Caco-2 (cell line): ENCODE measurements around the gene HEBP1. TPM values are rescaled to one million over a fixed set of nuclear protein-coding genes. Genes with fewer than 3 reads are reported as not detected.

Experiments
- BruUV-seq: library from RNA; stranded (reverse); fragments of 400-500 nt; replicated peaks from 2 replicates; lab custom pipeline; 2021; lab: Mats Ljungman, UMichigan
- CTCF ChIA-PET: fragments of 300-600 bp; sonication (Branson Sonifier 250); formaldehyde crosslinking; loops from one replicate; lab custom pipeline; 2022; ENCODE audit warnings: antibody characterized with exemption; lab: Charles Lee
- POLR2A ChIA-PET: fragments of 300-600 bp; sonication (Branson Sonifier 250); formaldehyde crosslinking; loops from one replicate; lab custom pipeline; 2022; ENCODE audit warnings: antibody characterized with exemption; lab: Charles Lee
- DNase-seq, 2 experiments: peaks; one replicate each; pipeline versions ENCODE4 v3.0.0 to v3.0.0-alpha.2; 2020 to 2022
- H3K27me3 ChIP-seq: replicated peaks from 2 replicates; pipeline ENCODE4 v1.6.0; 2011; ENCODE audit warnings: low read length; ENCODE audit not compliant: control insufficient read depth, insufficient read depth
- H3K36me3 ChIP-seq: 2 replicates; pipeline ENCODE4 v1.5.1; 2011; ENCODE audit warnings: low read length; ENCODE audit not compliant: control insufficient read depth, insufficient read depth
- H3K4me1 ChIP-seq: fragments of 250-450 bp; sonication (Bioruptor Pico); 2 replicates; pipeline ENCODE4 v1.5.1; 2020; ENCODE audit warnings: mild to moderate bottlenecking
- H3K4me3 ChIP-seq: 2 replicates; pipeline ENCODE4 v1.5.1; 2011; ENCODE audit warnings: low read depth, mild to moderate bottlenecking, control low read depth, low read length
- H3K9me3 ChIP-seq: fragments of 250-450 bp; sonication (Bioruptor Pico); 2 replicates; pipeline ENCODE4 v1.5.1; 2020; ENCODE audit warnings: mild to moderate bottlenecking, moderate library complexity
- H3K27ac Mint-ChIP-seq: one replicate; pipeline ENCODE4 v1.8.0; 2022; ENCODE audit warnings: mixed read lengths; ENCODE audit not compliant: unreplicated experiment
- H3K27me3 Mint-ChIP-seq: one replicate; pipeline ENCODE4 v1.8.0; 2022; ENCODE audit warnings: mixed read lengths; ENCODE audit not compliant: insufficient read depth, unreplicated experiment
- H3K36me3 Mint-ChIP-seq: one replicate; pipeline ENCODE4 v1.8.0; 2022; ENCODE audit warnings: mild to moderate bottlenecking, mixed read lengths; ENCODE audit not compliant: insufficient read depth, unreplicated experiment
- H3K4me1 Mint-ChIP-seq: one replicate; pipeline ENCODE4 v1.8.0; 2022; ENCODE audit warnings: low read depth, mixed read lengths; ENCODE audit not compliant: unreplicated experiment
- H3K4me3 Mint-ChIP-seq: one replicate; pipeline ENCODE4 v1.8.0; 2022; ENCODE audit warnings: mild to moderate bottlenecking, moderate library complexity, mixed read lengths; ENCODE audit not compliant: unreplicated experiment
- H3K9me3 Mint-ChIP-seq: one replicate; pipeline ENCODE4 v1.8.0; 2022; ENCODE audit warnings: mixed read lengths; ENCODE audit not compliant: unreplicated experiment
- intact Hi-C: fragments of 100-400 bp; cut with micrococcal nuclease; formaldehyde crosslinking; loops from one replicate; pipeline ENCODE4 v1.10.0; 2022; ENCODE audit not compliant: unreplicated experiment
- total RNA-seq: library from RNA; stranded (reverse); gene quantifications from 2 replicates; pipeline ENCODE4 v1.2.3, GENCODE V29; 2022
- TF ChIP-seq, protein P1 (sequence below), 2 experiments: fragments of 200-600 bp in 1 of 2; IDR thresholded peaks; 1 replicate in 1 of 2; 2 replicates in 1 of 2; pipeline versions ENCODE4 v1.5.1 to v1.8.0; 2011 to 2022; ENCODE audit warnings: antibody characterized with exemption in 1 of 2, control low read depth in 1 of 2, inconsistent platforms in 1 of 2, low read depth in 1 of 2, low read length in 1 of 2, mild to moderate bottlenecking in 1 of 2, moderate library complexity in 1 of 2; ENCODE audit not compliant: insufficient read depth in 1 of 2, severe bottlenecking in 1 of 2, unreplicated experiment in 1 of 2

Gene HEBP1
- total RNA-seq, 1 experiment from 2014 or later = 55.8 TPM

DNA sequence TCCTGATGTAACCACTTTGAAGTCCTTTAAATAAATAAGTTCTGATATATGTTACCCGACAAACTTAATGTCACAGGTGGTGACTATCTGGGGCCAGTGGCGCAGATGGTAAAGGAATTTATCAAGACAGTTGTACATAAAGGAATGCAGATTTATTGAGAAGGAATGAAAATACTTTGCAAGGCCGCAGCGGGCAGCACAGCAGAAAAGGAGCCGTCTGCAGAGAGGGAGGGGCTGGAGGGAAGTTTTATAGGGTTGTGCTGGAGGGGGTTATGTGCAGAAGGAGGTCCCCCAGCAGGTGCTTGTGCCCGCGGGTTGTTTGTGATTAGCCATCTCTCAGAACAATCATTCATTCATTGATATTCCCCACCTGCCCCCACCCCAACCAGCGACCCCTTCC lies 65.5 kb downstream of the HEBP1 start:
- H3K4me3 ChIP-seq = no peak overlapping the region
- H3K9me3 Mint-ChIP-seq = no peaks in the 10 kb centered on the region
- CTCF ChIA-PET = interaction anchor here (1.3 kb wide), 1 partner anchor 21 kb away, joined by 3 read pairs; no protein-coding TSS in a partner anchor
- H3K27me3 Mint-ChIP-seq = no peaks in the 10 kb centered on the region
- TF ChIP-seq, protein P1, sequence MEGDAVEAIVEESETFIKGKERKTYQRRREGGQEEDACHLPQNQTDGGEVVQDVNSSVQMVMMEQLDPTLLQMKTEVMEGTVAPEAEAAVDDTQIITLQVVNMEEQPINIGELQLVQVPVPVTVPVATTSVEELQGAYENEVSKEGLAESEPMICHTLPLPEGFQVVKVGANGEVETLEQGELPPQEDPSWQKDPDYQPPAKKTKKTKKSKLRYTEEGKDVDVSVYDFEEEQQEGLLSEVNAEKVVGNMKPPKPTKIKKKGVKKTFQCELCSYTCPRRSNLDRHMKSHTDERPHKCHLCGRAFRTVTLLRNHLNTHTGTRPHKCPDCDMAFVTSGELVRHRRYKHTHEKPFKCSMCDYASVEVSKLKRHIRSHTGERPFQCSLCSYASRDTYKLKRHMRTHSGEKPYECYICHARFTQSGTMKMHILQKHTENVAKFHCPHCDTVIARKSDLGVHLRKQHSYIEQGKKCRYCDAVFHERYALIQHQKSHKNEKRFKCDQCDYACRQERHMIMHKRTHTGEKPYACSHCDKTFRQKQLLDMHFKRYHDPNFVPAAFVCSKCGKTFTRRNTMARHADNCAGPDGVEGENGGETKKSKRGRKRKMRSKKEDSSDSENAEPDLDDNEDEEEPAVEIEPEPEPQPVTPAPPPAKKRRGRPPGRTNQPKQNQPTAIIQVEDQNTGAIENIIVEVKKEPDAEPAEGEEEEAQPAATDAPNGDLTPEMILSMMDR (IDR thresholded peaks at IDR 0.05; ENCODE audit: insufficient read depth in 1 of 2, low read depth in 1 of 2, low read length in 1 of 2, severe bottlenecking in 1 of 2, unreplicated experiment in 1 of 2) = no peak
- no peaks in the 10 kb centered on the region for H3K36me3 Mint-ChIP-seq
- peak overlapping the region; percentile 34 for H3K4me3 Mint-ChIP-seq
- peaks cover 18% of the 10 kb centered on the region for H3K4me1 ChIP-seq
- intact Hi-C loops = loop anchor here (5.0 kb wide), 1 partner anchor 43 kb away; no protein-coding TSS in a partner anchor
- no peaks in the 10 kb centered on the region for H3K27me3 ChIP-seq
- BruUV-seq = no TSS peak
- no peaks in the 10 kb centered on the region for H3K9me3 ChIP-seq
- H3K36me3 ChIP-seq = no peaks in the 10 kb centered on the region
- peaks cover 17% of the 10 kb centered on the region for H3K4me1 Mint-ChIP-seq
- H3K27ac Mint-ChIP-seq = peak overlapping the region; percentile 79
- DNase-seq = peak; percentile 60 to 74
- POLR2A ChIA-PET = no interaction called here

DNA sequence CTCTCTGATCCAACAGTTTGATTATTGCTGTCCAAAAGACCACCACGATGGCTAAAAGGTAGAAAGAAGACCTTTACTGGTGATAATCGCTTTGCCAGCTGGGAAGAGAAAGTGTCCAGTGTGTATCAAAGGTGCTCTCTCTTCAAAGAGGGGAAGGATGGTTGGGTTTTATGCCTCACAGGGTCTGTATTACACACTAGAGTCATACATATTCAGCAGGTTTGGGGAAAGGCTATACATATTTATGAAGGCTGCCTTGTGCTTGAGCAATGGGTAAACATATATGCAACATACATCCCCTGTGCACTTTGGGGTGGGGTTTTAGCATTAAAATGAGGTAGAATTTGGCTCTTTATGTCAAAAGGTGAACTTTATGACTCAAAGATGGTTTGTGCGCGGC lies 66.3 kb downstream of the HEBP1 start:
- BruUV-seq = no TSS peak
- TF ChIP-seq, protein P1 (IDR thresholded peaks at IDR 0.05; ENCODE audit: insufficient read depth in 1 of 2, low read depth in 1 of 2, low read length in 1 of 2, severe bottlenecking in 1 of 2, unreplicated experiment in 1 of 2) = no peak
- H3K4me1 ChIP-seq = peaks cover 18% of the 10 kb centered on the region
- no peaks in the 10 kb centered on the region for H3K27me3 Mint-ChIP-seq
- peak overlapping the region; percentile 79 for H3K27ac Mint-ChIP-seq
- DNase-seq = no peak
- intact Hi-C loops = loop anchor here (5.0 kb wide), 1 partner anchor 44 kb away; no protein-coding TSS in a partner anchor
- no peaks in the 10 kb centered on the region for H3K9me3 ChIP-seq
- H3K4me3 Mint-ChIP-seq = peak overlapping the region; percentile 34
- no peak overlapping the region for H3K4me3 ChIP-seq
- no peaks in the 10 kb centered on the region for H3K36me3 Mint-ChIP-seq
- POLR2A ChIA-PET = no interaction called here
- no peaks in the 10 kb centered on the region for H3K27me3 ChIP-seq
- no peaks in the 10 kb centered on the region for H3K36me3 ChIP-seq
- CTCF ChIA-PET = interaction anchor here (0.7 to 1.3 kb wide), 2 partner anchors 20 to 36 kb away, joined by 3 to 4 read pairs; no protein-coding TSS in a partner anchor
- H3K9me3 Mint-ChIP-seq = no peaks in the 10 kb centered on the region
- peaks cover 17% of the 10 kb centered on the region for H3K4me1 Mint-ChIP-seq

DNA sequence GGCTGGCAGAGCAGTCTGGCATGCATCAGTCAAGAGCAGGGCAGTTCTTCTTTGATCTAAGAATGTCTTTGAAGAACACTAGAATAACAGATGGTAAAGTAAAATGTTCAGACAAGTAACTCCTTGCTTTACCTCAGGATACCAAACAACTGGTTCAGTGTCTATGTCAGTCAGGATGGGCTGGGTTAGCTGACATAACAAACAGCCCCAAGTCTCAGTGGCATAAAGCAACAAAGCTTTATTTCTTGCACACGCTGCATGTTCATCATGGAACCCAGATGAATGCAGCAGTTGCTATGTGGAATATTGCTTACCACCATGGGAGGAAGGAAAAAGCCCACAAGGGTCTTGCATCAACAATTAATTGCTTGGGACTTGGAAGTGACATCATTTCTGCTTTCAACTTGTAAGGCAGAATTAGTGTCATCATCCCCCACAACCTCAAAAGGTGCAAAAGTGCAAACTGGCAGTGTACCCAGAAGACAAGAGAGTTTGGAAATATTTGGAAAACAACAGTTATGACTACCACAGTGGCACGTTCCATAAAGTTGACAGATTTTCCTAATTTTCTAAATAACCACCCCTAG lies 69.3 kb downstream of the HEBP1 start:
- intact Hi-C loops = loop anchor here (5.0 kb wide), 1 partner anchor 47 kb away; no protein-coding TSS in a partner anchor
- Histone ChIP-seq H3K9me3 (0 out of 2 replicates have a peak, but pooled peaks cover 3% of the 10 kb centered on the region), H3K27me3 (no peaks in the 10 kb centered on the region), H3K36me3 (no peaks in the 10 kb centered on the region), H3K4me3 (no peak overlapping the region), H3K4me1 (peaks cover 33% of the 10 kb centered on the region)
- BruUV-seq = no TSS peak
- TF ChIP-seq, protein P1 (IDR thresholded peaks at IDR 0.05; ENCODE audit: insufficient read depth in 1 of 2, low read depth in 1 of 2, low read length in 1 of 2, severe bottlenecking in 1 of 2, unreplicated experiment in 1 of 2) = no peak
- Mint-ChIP-seq H3K36me3 (peaks cover 15% of the 10 kb centered on the region), H3K4me1 (peaks cover 32% of the 10 kb centered on the region), H3K9me3 (no peaks in the 10 kb centered on the region), H3K4me3 (no peak overlapping the region), H3K27me3 (no peaks in the 10 kb centered on the region), H3K27ac (no peak overlapping the region)
- CTCF ChIA-PET = no interaction called here
- no peak for DNase-seq
- POLR2A ChIA-PET = no interaction called here
